Activated CD4-positive, alpha-beta T cell treated with anti-CD3 and anti-CD28 coated beads, Interleukin-2, amount 10 ng/mL, durations not matched to agents 7 days and 5 days (primary cell): ENCODE measurements around the gene MVB12B. TPM values are rescaled to one million over a fixed set of nuclear protein-coding genes. Genes with fewer than 3 reads are reported as not detected.

Experiments used
- CTCF ChIA-PET: fragments of 350-600 bp; sonication (Branson Sonifier 250); formaldehyde crosslinking; loops from one replicate; lab custom pipeline; 2021; ENCODE audit warnings: antibody characterized with exemption; lab: Charles Lee
- POLR2A ChIA-PET: fragments of 350-600 bp; sonication (Branson Sonifier 250); formaldehyde crosslinking; loops from one replicate; lab custom pipeline; 2021; ENCODE audit warnings: antibody characterized with exemption; lab: Charles Lee
- DNase-seq: peaks from one replicate; pipeline ENCODE4 v3.0.0-alpha.2; 2020
- H3K27ac Mint-ChIP-seq: one replicate; pipeline ENCODE4 v1.8.0; 2021; ENCODE audit warnings: mild to moderate bottlenecking, moderate library complexity, mixed read lengths
- H3K27me3 Mint-ChIP-seq: one replicate; pipeline ENCODE4 v1.8.0; 2021; ENCODE audit warnings: mixed read lengths
- H3K36me3 Mint-ChIP-seq: one replicate; pipeline ENCODE4 v1.8.0; 2021; ENCODE audit warnings: low read depth, mixed read lengths
- H3K4me1 Mint-ChIP-seq: one replicate; pipeline ENCODE4 v1.8.0; 2021; ENCODE audit warnings: mixed read lengths
- H3K4me3 Mint-ChIP-seq: one replicate; pipeline ENCODE4 v1.8.0; 2021; ENCODE audit warnings: mild to moderate bottlenecking, moderate library complexity, mixed read lengths
- H3K9me3 Mint-ChIP-seq: one replicate; pipeline ENCODE4 v1.8.0; 2021; ENCODE audit warnings: mixed read lengths
- total RNA-seq, 2 experiments: library from RNA; stranded (reverse); gene quantifications; one replicate each; pipeline ENCODE4 v1.2.3, GENCODE V29; 2021

Gene MVB12B
- total RNA-seq, 2 experiments from 2014 or later: 7.3 to 7.6 TPM

DNA sequence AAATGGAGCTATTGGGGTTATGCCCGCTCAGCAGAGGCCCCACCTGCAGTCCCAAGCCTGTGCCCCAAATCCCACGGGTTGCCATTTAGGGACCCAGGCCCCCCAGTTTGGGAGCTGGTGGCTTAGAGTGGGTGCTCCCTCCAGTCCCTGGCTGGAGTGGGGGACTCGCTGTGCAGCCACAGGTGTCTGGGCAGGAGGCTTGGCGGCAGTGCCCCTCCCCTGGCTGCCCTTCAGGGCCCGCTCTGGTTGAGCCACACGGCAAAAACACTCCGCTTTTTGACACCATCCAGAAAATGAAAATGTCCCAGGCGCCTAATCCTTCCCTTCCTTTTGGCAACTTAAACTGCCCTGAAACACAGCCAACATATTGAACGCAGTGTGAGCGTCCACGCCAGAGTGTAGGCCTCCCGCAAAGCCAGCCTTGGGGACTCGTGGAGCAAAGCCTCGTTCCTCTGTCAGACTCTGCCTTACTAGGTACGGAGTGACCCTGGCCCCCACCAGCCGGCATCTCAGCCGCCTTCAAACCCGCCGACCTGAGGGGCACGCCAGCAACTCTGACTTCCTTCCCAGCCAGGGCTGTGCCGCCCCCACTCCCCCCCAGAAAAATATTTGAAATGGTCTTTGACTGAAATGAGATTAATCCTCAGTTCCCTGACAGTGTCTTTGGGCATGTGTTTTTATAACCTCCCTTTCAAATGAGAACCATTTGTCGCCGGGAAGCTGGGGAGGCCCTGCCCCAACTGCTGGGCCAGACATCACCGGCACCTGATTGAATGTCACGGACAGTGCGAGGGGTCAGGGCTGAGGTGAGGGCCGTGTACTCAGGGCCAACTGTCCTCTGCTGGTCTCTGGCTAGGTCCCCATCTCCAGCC is 188.6 kb downstream of the MVB12B start:
- no peaks in the 10 kb centered on the region for H3K36me3 Mint-ChIP-seq
- ChIA-PET CTCF (interaction anchor here (0.8 to 2.0 kb wide), 7 partner anchors 11 to 37 kb away, joined by 3 to 7 read pairs (median 3); no protein-coding TSS in a partner anchor), POLR2A (no interaction called here)
- DNase-seq: no peak
- peaks cover 30% of the 10 kb centered on the region for H3K4me1 Mint-ChIP-seq
- H3K27ac Mint-ChIP-seq: no peak overlapping the region
- peaks cover 73% of the 10 kb centered on the region for H3K27me3 Mint-ChIP-seq
- no peak overlapping the region for H3K4me3 Mint-ChIP-seq
- H3K9me3 Mint-ChIP-seq: no peaks in the 10 kb centered on the region

- H3K27me3 Mint-ChIP-seq: peaks cover 72% of the 10 kb centered on the region
- peaks cover 30% of the 10 kb centered on the region for H3K4me1 Mint-ChIP-seq
- H3K27ac Mint-ChIP-seq: peak overlapping the region; percentile 85
- no peak for DNase-seq
- no peaks in the 10 kb centered on the region for H3K9me3 Mint-ChIP-seq
- H3K36me3 Mint-ChIP-seq: no peaks in the 10 kb centered on the region
- ChIA-PET CTCF (interaction anchor here (1.0 to 1.2 kb wide), 2 partner anchors 17 kb away, joined by 3 read pairs; no protein-coding TSS in a partner anchor), POLR2A (no interaction called here)
- H3K4me3 Mint-ChIP-seq: peak overlapping the region; percentile 78
These were observed 189.4 kb downstream of the MVB12B start for GRCh38 chr9:126515873-126516505.

DNA sequence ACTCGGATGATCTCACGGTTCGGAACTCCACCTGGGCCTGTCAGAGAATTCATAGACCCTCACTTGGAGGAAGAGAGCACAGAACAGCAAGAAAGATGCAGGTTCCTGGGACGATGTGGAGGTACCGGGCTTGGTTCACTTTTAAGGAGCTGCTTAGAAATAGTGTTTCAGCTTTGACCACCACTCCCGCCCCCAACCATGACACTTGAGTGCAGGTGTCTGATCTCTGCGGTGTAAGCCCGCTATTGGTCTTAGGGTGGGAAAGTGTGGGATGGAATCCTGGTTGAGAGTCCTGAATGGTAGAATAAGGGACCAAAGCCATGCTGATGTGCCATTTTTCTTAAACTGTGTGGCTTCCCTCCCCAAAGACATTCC is 189.9 kb downstream of the MVB12B start:
- H3K9me3 Mint-ChIP-seq: no peaks in the 10 kb centered on the region
- CTCF ChIA-PET: interaction anchor here (1.2 kb wide), 1 partner anchor 18 kb away, joined by 3 read pairs; no protein-coding TSS in a partner anchor
- peaks cover 30% of the 10 kb centered on the region for H3K4me1 Mint-ChIP-seq
- H3K27me3 Mint-ChIP-seq: peaks cover 71% of the 10 kb centered on the region
- no peaks in the 10 kb centered on the region for H3K36me3 Mint-ChIP-seq
- DNase-seq: no peak
- peak overlapping the region; percentile 85 for H3K27ac Mint-ChIP-seq
- POLR2A ChIA-PET: no interaction called here
- peak overlapping the region; percentile 78 for H3K4me3 Mint-ChIP-seq

GRCh38 chr9:126516936-126517832 is 190.6 kb downstream of the MVB12B start:
- H3K4me3 Mint-ChIP-seq: peak overlapping the region; percentile 78
- peaks cover 30% of the 10 kb centered on the region for H3K4me1 Mint-ChIP-seq
- ChIA-PET CTCF (interaction anchor here (0.7 to 1.7 kb wide), 6 partner anchors 16 to 359 kb away, joined by 3 to 6 read pairs (median 3); no protein-coding TSS in a partner anchor), POLR2A (interaction anchor here (0.7 kb wide), 1 partner anchor 12 kb away, joined by 3 read pairs; no protein-coding TSS in a partner anchor)
- H3K27ac Mint-ChIP-seq: peak overlapping the region; percentile 85
- H3K27me3 Mint-ChIP-seq: peaks cover 68% of the 10 kb centered on the region
- H3K36me3 Mint-ChIP-seq: no peaks in the 10 kb centered on the region
- H3K9me3 Mint-ChIP-seq: no peaks in the 10 kb centered on the region
- DNase-seq: peak; percentile 68

GRCh38 chr9:126517833-126518356 is 191.3 kb downstream of the MVB12B start:
- Mint-ChIP-seq H3K4me1 (peaks cover 31% of the 10 kb centered on the region), H3K27me3 (peaks cover 66% of the 10 kb centered on the region), H3K4me3 (peak overlapping the region; percentile 78), H3K36me3 (no peaks in the 10 kb centered on the region), H3K27ac (peak overlapping the region; percentile 85), H3K9me3 (no peaks in the 10 kb centered on the region)
- POLR2A ChIA-PET: interaction anchor here (0.7 kb wide), 1 partner anchor 11 kb away, joined by 3 read pairs; no protein-coding TSS in a partner anchor
- no peak for DNase-seq
- CTCF ChIA-PET: interaction anchor here (0.7 to 1.7 kb wide), 6 partner anchors 15 to 360 kb away, joined by 3 to 6 read pairs (median 3); no protein-coding TSS in a partner anchor

- ChIA-PET POLR2A (no interaction called here), CTCF (interaction anchor here (0.9 to 1.7 kb wide), 2 partner anchors 18 to 20 kb away, joined by 3 to 6 read pairs; no protein-coding TSS in a partner anchor)
- Mint-ChIP-seq H3K4me3 (no peak overlapping the region), H3K27me3 (peaks cover 60% of the 10 kb centered on the region), H3K9me3 (no peaks in the 10 kb centered on the region), H3K36me3 (no peaks in the 10 kb centered on the region), H3K27ac (no peak overlapping the region), H3K4me1 (peaks cover 38% of the 10 kb centered on the region)
- DNase-seq: no peak
These were observed 192.1 kb downstream of the MVB12B start for GRCh38 chr9:126518763-126519162.

DNA sequence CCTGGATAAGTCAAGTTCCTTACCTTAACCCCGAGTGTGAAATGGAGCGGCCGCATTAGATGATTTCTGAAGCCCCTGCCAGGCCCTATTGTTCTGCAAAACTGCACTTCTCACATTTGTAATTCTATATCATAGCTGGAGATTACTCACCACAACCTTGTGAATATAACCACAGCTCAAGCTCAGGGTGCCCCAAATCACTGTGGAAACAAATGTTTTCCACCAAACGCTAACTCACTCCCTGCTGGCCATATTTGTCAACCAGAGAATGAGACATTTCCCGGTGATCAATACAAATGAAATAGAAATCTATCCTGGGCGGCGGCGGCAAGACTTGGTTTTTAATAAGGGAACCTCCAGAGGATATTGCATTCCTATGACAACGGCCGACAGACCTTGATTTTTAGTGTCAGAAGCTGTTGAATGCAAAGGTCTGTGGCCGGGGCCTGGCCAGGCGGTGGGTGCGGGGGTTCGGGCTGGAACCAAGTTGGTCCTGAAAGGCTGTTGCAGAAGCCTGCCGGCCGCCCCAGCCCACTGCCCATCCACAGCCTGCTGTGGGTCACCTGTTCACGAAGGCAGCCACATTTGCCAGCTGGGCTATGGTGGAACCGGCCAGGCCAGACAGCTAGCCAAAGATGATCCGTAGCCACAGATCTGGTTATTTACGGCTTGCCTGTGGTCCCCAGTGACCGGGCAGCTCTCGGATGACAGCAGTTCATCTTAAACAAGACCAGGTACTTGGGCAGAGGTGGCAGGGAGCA is 193.2 kb downstream of the MVB12B start:
- POLR2A ChIA-PET: no interaction called here
- DNase-seq: no peak
- H3K4me1 Mint-ChIP-seq: peaks cover 44% of the 10 kb centered on the region

GRCh38 chr9:126520453-126520852 is 193.8 kb downstream of the MVB12B start:
- H3K9me3 Mint-ChIP-seq: no peaks in the 10 kb centered on the region
- no peak for DNase-seq
- ChIA-PET POLR2A (interaction anchor here (0.6 kb wide), 1 partner anchor 357 kb away, joined by 9 read pairs; no protein-coding TSS in a partner anchor), CTCF (no interaction called here)
- H3K27me3 Mint-ChIP-seq: peaks cover 63% of the 10 kb centered on the region
- H3K36me3 Mint-ChIP-seq: no peaks in the 10 kb centered on the region
- no peak overlapping the region for H3K4me3 Mint-ChIP-seq
- H3K27ac Mint-ChIP-seq: no peak overlapping the region
- peaks cover 46% of the 10 kb centered on the region for H3K4me1 Mint-ChIP-seq

More for the DNA sequence above, 193.2 kb downstream of the MVB12B start:
- H3K36me3 Mint-ChIP-seq: no peaks in the 10 kb centered on the region
- CTCF ChIA-PET: interaction anchor here (0.6 to 1.0 kb wide), 2 partner anchors 13 to 18 kb away, joined by 3 read pairs; no protein-coding TSS in a partner anchor
- H3K4me3 Mint-ChIP-seq: no peak overlapping the region
- no peaks in the 10 kb centered on the region for H3K9me3 Mint-ChIP-seq
- H3K27ac Mint-ChIP-seq: no peak overlapping the region
- H3K27me3 Mint-ChIP-seq: peaks cover 63% of the 10 kb centered on the region

GRCh38 chr9:126521089-126521488 is 194.5 kb downstream of the MVB12B start:
- Mint-ChIP-seq H3K36me3 (no peaks in the 10 kb centered on the region), H3K4me3 (no peak overlapping the region), H3K27ac (peak overlapping the region; percentile 42), H3K27me3 (peaks cover 58% of the 10 kb centered on the region), H3K4me1 (peaks cover 46% of the 10 kb centered on the region), H3K9me3 (no peaks in the 10 kb centered on the region)
- CTCF ChIA-PET: no interaction called here
- POLR2A ChIA-PET: interaction anchor here (0.6 kb wide), 1 partner anchor 357 kb away, joined by 9 read pairs; no protein-coding TSS in a partner anchor
- DNase-seq: no peak

DNA sequence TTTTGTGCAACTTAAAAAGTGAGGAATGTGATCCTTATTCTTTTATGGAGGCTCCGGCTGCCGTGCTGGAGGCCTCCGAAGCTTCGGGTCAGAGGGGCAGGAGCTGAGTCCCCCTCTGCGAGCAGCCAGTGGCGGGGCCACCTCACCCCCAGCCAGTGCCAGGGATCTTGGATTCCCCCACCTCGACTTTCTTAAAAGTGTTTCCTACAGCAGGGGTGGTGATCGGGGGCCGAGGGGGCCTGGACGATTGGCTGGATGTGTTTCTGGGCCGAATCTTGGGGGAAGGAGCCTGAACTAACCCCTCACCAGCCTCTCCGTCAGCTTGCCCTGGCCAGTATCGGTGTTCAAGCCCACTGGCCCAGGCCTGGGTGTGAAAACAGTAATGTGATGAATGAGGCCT is 194.9 kb downstream of the MVB12B start:
- ChIA-PET POLR2A (no interaction called here), CTCF (no interaction called here)
- H3K4me1 Mint-ChIP-seq: peaks cover 43% of the 10 kb centered on the region
- H3K36me3 Mint-ChIP-seq: no peaks in the 10 kb centered on the region
- H3K4me3 Mint-ChIP-seq: no peak overlapping the region
- no peak overlapping the region for H3K27ac Mint-ChIP-seq
- DNase-seq: no peak
- H3K9me3 Mint-ChIP-seq: no peaks in the 10 kb centered on the region
- peaks cover 55% of the 10 kb centered on the region for H3K27me3 Mint-ChIP-seq

- no peaks in the 10 kb centered on the region for H3K36me3 Mint-ChIP-seq
- ChIA-PET CTCF (interaction anchor here (1.2 kb wide), 1 partner anchor 25 kb away, joined by 3 read pairs; no protein-coding TSS in a partner anchor), POLR2A (no interaction called here)
- H3K9me3 Mint-ChIP-seq: no peaks in the 10 kb centered on the region
- H3K4me3 Mint-ChIP-seq: no peak overlapping the region
- H3K27me3 Mint-ChIP-seq: peaks cover 49% of the 10 kb centered on the region
- DNase-seq: no peak
- H3K4me1 Mint-ChIP-seq: peaks cover 38% of the 10 kb centered on the region
- H3K27ac Mint-ChIP-seq: no peak overlapping the region
These were observed 195.5 kb downstream of the MVB12B start for GRCh38 chr9:126521976-126522590.
